ENCODE measurements around the gene HELZ. TPM values are rescaled to one million over a fixed set of nuclear protein-coding genes. Genes with fewer than 3 reads are reported as not detected.

Gene HELZ
- total RNA-seq, 1 donor from 2014 or later, result 53.4 TPM

DNA sequence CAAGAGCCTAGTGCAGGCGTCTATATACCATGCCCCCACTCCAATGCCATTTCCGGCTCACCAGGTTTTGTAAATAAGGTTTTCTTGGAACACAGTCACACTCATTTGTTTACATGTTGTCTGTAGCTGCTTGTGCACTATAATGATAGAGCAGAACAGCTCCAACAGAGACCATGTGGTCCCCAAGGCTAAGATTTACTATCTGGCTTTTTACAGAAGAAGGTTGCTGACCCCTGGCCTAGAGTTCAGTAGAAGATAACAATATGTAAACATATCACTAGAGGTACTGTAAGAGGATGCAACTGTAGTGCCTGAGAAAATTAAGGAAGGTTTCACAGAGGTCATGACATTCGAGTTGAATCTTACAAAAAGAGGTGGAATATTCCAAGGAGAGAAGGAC is 134.4 kb downstream of the HELZ start:
- no peak overlapping the region for H3K9ac ChIP-seq (ENCODE audit: low read length)
- H3K36me3 ChIP-seq (ENCODE audit: insufficient read depth, low read length), result peaks cover 24% of the 10 kb centered on the region
- H3K36me3 Mint-ChIP-seq (ENCODE audit: low read depth, unreplicated experiment), result peaks cover 19% of the 10 kb centered on the region
- no peaks in the 10 kb centered on the region for H3K27me3 Mint-ChIP-seq (ENCODE audit: low read depth, unreplicated experiment)
- no peak overlapping the region for H3K4me3 ChIP-seq (ENCODE audit: insufficient read depth, low read depth, low read length)
- no peak overlapping the region for H3K27ac ChIP-seq (ENCODE audit: low read depth, low read length)
- H3K4me2 ChIP-seq (ENCODE audit: low read length), result no peak overlapping the region
- H3K4me1 Mint-ChIP-seq (ENCODE audit: low read depth, unreplicated experiment), result peaks cover 2% of the 10 kb centered on the region
- FAIRE-seq, result no peak
- no peaks in the 10 kb centered on the region for H3K9me3 Mint-ChIP-seq (ENCODE audit: unreplicated experiment)
- TF ChIP-seq CTCF (IDR thresholded peaks at IDR 0.05; ENCODE audit: insufficient read depth, low read depth, low read length) (no peak), EZH2 (IDR thresholded peaks at IDR 0.05; ENCODE audit: insufficient read depth, low read length) (no peak)
- no peaks in the 10 kb centered on the region for H3K79me2 ChIP-seq (ENCODE audit: insufficient read depth, low read length)
- no peak for DNase-seq (ENCODE audit: low read depth)
- H3K4me1 ChIP-seq (ENCODE audit: insufficient read depth, low read length), result no peaks in the 10 kb centered on the region
- H3K27me3 ChIP-seq (ENCODE audit: insufficient read depth, low read length), result no peaks in the 10 kb centered on the region
- no peaks in the 10 kb centered on the region for H4K20me1 ChIP-seq (ENCODE audit: insufficient read depth, low read length)
- H3K4me3 Mint-ChIP-seq (ENCODE audit: unreplicated experiment), result no peak overlapping the region
- no peaks in the 10 kb centered on the region for H3K9me3 ChIP-seq (ENCODE audit: insufficient read depth, low read depth, low read length)
- no peak overlapping the region for H3K27ac Mint-ChIP-seq (ENCODE audit: unreplicated experiment)
- no peak overlapping the region for H2AFZ ChIP-seq (ENCODE audit: low read depth, low read length)

DNA sequence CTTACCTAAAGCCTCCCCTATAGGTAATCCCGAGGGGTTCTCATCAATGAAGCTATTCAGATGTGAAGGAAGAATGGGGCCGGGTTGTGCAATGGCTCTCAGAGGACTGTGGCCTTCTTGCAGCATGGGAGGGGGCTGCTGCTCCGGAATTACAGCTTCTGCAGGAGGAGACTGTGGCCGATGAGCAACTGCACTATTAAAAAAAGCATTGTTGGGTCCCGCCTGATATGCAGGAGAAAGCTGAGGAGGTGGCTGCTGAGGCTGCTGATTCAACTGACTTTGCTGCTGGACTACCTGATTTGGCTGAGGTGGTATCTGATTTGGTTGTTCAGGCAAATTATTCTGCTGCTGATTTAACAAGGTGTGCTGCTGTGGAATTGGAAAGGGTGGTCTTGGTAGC is 135.9 kb downstream of the HELZ start:
- Histone ChIP-seq H3K4me2 (ENCODE audit: low read length) (no peak overlapping the region), H3K36me3 (ENCODE audit: insufficient read depth, low read length) (peaks cover 24% of the 10 kb centered on the region), H4K20me1 (ENCODE audit: insufficient read depth, low read length) (no peaks in the 10 kb centered on the region), H3K9ac (ENCODE audit: low read length) (no peak overlapping the region), H3K27me3 (ENCODE audit: insufficient read depth, low read length) (no peaks in the 10 kb centered on the region), H3K4me3 (ENCODE audit: insufficient read depth, low read depth, low read length) (no peak overlapping the region), H3K27ac (ENCODE audit: low read depth, low read length) (no peak overlapping the region), H3K9me3 (ENCODE audit: insufficient read depth, low read depth, low read length) (no peaks in the 10 kb centered on the region), H2AFZ (ENCODE audit: low read depth, low read length) (no peak overlapping the region), H3K4me1 (ENCODE audit: insufficient read depth, low read length) (no peaks in the 10 kb centered on the region), H3K79me2 (ENCODE audit: insufficient read depth, low read length) (no peaks in the 10 kb centered on the region)
- no peak overlapping the region for H3K4me3 Mint-ChIP-seq (ENCODE audit: unreplicated experiment)
- no peak overlapping the region for H3K27ac Mint-ChIP-seq (ENCODE audit: unreplicated experiment)
- peaks cover 2% of the 10 kb centered on the region for H3K4me1 Mint-ChIP-seq (ENCODE audit: low read depth, unreplicated experiment)
- FAIRE-seq (no peak), DNase-seq (ENCODE audit: low read depth) (no peak)
- peaks cover 19% of the 10 kb centered on the region for H3K36me3 Mint-ChIP-seq (ENCODE audit: low read depth, unreplicated experiment)
- TF ChIP-seq CTCF (IDR thresholded peaks at IDR 0.05; ENCODE audit: insufficient read depth, low read depth, low read length) (no peak), EZH2 (IDR thresholded peaks at IDR 0.05; ENCODE audit: insufficient read depth, low read length) (no peak)
- no peaks in the 10 kb centered on the region for H3K9me3 Mint-ChIP-seq (ENCODE audit: unreplicated experiment)
- H3K27me3 Mint-ChIP-seq (ENCODE audit: low read depth, unreplicated experiment), result no peaks in the 10 kb centered on the region

DNA sequence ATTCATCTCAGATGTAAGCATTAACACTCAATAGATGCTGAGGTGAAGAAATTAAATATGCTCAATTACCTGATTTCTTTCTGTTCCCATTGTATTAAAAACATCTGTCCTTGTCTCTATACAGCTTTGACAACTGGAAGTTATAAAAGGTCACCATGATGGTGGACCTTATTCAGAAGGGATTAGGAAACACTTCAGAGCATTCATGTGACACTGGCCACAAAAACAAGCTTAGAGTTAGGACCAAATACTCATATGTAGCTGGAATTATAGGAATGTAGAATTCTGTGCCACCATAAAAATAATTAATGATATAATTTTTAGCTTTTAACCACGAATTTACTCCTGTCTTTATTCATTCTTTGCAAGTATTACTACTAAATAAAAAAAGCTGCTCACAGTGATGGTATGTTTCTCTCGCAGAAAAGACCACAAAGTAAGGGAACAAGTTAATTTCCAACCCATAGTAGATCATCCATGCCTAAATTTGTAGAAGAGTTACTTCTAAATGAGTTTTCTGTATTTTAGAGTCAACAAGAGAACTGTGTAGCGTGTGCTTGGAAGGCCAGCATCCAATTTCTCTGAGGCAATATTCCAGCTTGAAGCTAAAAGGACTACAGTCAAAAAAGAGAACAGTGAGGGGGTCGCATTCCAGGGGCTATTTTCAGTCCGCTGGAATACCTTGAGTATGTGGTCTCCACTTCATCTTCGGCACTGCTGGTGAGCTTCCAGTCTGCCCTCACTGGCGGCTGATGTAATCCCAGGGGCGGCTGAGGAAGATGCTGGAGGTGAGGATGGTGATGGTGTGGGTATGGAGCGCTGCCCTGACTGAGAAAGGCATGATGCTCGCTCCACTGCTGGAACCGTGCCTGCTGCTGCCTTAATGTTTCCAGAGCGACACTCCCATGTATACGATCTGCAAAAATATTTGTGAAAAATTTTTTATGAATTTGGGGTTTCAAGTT is 136.9 kb downstream of the HELZ start:
- Histone ChIP-seq H3K4me2 (ENCODE audit: low read length) (no peak overlapping the region), H3K79me2 (ENCODE audit: insufficient read depth, low read length) (peaks cover under 1% of the 10 kb centered on the region), H3K9ac (ENCODE audit: low read length) (no peak overlapping the region), H3K4me1 (ENCODE audit: insufficient read depth, low read length) (no peaks in the 10 kb centered on the region), H2AFZ (ENCODE audit: low read depth, low read length) (no peak overlapping the region), H3K4me3 (ENCODE audit: insufficient read depth, low read depth, low read length) (no peak overlapping the region), H3K27ac (ENCODE audit: low read depth, low read length) (no peak overlapping the region), H4K20me1 (ENCODE audit: insufficient read depth, low read length) (peaks cover 5% of the 10 kb centered on the region), H3K9me3 (ENCODE audit: insufficient read depth, low read depth, low read length) (no peaks in the 10 kb centered on the region), H3K27me3 (ENCODE audit: insufficient read depth, low read length) (no peaks in the 10 kb centered on the region), H3K36me3 (ENCODE audit: insufficient read depth, low read length) (peaks cover 24% of the 10 kb centered on the region)
- H3K27me3 Mint-ChIP-seq (ENCODE audit: low read depth, unreplicated experiment), result no peaks in the 10 kb centered on the region
- no peak for FAIRE-seq
- DNase-seq (ENCODE audit: low read depth), result peak; percentile 26
- H3K27ac Mint-ChIP-seq (ENCODE audit: unreplicated experiment), result no peak overlapping the region
- H3K9me3 Mint-ChIP-seq (ENCODE audit: unreplicated experiment), result no peaks in the 10 kb centered on the region
- H3K36me3 Mint-ChIP-seq (ENCODE audit: low read depth, unreplicated experiment), result peaks cover 17% of the 10 kb centered on the region
- H3K4me1 Mint-ChIP-seq (ENCODE audit: low read depth, unreplicated experiment), result peaks cover 2% of the 10 kb centered on the region
- no peak overlapping the region for H3K4me3 Mint-ChIP-seq (ENCODE audit: unreplicated experiment)
- no peak for TF ChIP-seq CTCF (IDR thresholded peaks at IDR 0.05; ENCODE audit: insufficient read depth, low read depth, low read length)
- TF ChIP-seq EZH2 (IDR thresholded peaks at IDR 0.05; ENCODE audit: insufficient read depth, low read length), result no peak
